Transverse colon (tissue), 4 donors: ENCODE measurements around the gene SHISA7. TPM values are rescaled to one million over a fixed set of nuclear protein-coding genes. Genes with fewer than 3 reads are reported as not detected.

Experiments
- DNase-seq: peaks from one replicate; pipeline ENCODE4 v3.0.0-alpha.2; 2019
- H3K27ac ChIP-seq, 4 donors: fragments of 200-600 bp; sonication (generic); 2 replicates each; pipeline ENCODE4 v1.5.1; 2016 to 2018; ENCODE audit warnings: inconsistent platforms in 4 of 4
- H3K27me3 ChIP-seq: fragments of 200-600 bp; sonication (generic); 2 replicates; pipeline ENCODE4 v1.5.1; 2017; ENCODE audit warnings: inconsistent platforms
- H3K36me3 ChIP-seq, 4 donors: fragments of 200-600 bp; sonication (generic); 2 replicates each; pipeline ENCODE4 v1.5.1; 2017 to 2019; ENCODE audit warnings: inconsistent platforms in 4 of 4
- H3K4me1 ChIP-seq, 4 donors: fragments of 200-600 bp; sonication (generic); 2 replicates each; pipeline ENCODE4 v1.5.1; 2017 to 2020; ENCODE audit warnings: inconsistent platforms in 4 of 4
- H3K4me3 ChIP-seq, 4 donors: fragments of 200-600 bp; sonication (generic); 1 replicate in 1 of 4; 2 replicates in 3 of 4; pipeline versions ENCODE4 v1.5.1 to v1.6.1; 2017 to 2019; ENCODE audit warnings: inconsistent platforms in 4 of 4
- H3K9me3 ChIP-seq, 2 donors: fragments of 200-600 bp; sonication (generic); 2 replicates each; pipeline ENCODE4 v1.5.1; 2017 to 2019; ENCODE audit warnings: inconsistent platforms in 2 of 2
- EP300 ChIP-seq: sonication (generic); formaldehyde crosslinking; IDR thresholded peaks from one replicate; pipeline ENCODE4 v1.6.1; 2017; ENCODE audit warnings: antibody characterized with exemption, low read depth
- POLR2A ChIP-seq: fragments of 450-650 bp; IDR thresholded peaks from one replicate; pipeline ENCODE4 v1.6.1; 2016; ENCODE audit warnings: antibody characterized with exemption, mild to moderate bottlenecking, moderate library complexity
- POLR2AphosphoS5 ChIP-seq, 3 donors: sonication (generic); formaldehyde crosslinking; IDR thresholded peaks; one replicate each; pipeline ENCODE4 v1.6.1; 2016; ENCODE audit warnings: antibody characterized with exemption in 3 of 3
- WGBS, 2 donors: methylation state at CpG; one replicate each; pipeline ENCODE4 v1.1.5; 2018; ENCODE audit warnings: low coverage in 1 of 2; 5-methylcytosine and 5-hydroxymethylcytosine counted together
- in situ Hi-C, 4 donors: fragments of 200-750 bp; cut with MboI; loops; one replicate each; pipeline versions ENCODE4 v1.15.0 to v1.15.1; 2017; ENCODE audit warnings: low sequenced_read_pairs in 3 of 4, low pct_ligation_motif_present in 1 of 4, low pct_unique_long_range_greater_than_20kb in 1 of 4
- intact Hi-C: fragments of 100-400 bp; cut with DNase I; formaldehyde crosslinking; loops from one replicate; pipeline ENCODE4 v1.15.1; 2023; ENCODE audit warnings: low total_unique reads
- total RNA-seq, 4 donors: library from RNA; depleted of rRNA; stranded (reverse); fragments of >200 nt; gene quantifications; one replicate each; pipeline ENCODE4 v1.1.0, GENCODE V29; 2016
- TF ChIP-seq, protein P1 (sequence below), 5 experiments: fragments of 200-600 bp in 3 of 5; fragments of 450-650 bp in 2 of 5; sonication (generic) in 3 of 5; IDR thresholded peaks; 1 replicate in 2 of 5; 2 replicates in 3 of 5; pipeline ENCODE4 v1.5.1; 2016 to 2017; ENCODE audit warnings: antibody characterized with exemption in 5 of 5, inconsistent platforms in 3 of 5, mild to moderate bottlenecking in 2 of 5, moderate library complexity in 1 of 5

SHISA7 gene
- total RNA-seq, 4 donors from 2014 or later = 0.75 TPM; not detected in 3

DNA sequence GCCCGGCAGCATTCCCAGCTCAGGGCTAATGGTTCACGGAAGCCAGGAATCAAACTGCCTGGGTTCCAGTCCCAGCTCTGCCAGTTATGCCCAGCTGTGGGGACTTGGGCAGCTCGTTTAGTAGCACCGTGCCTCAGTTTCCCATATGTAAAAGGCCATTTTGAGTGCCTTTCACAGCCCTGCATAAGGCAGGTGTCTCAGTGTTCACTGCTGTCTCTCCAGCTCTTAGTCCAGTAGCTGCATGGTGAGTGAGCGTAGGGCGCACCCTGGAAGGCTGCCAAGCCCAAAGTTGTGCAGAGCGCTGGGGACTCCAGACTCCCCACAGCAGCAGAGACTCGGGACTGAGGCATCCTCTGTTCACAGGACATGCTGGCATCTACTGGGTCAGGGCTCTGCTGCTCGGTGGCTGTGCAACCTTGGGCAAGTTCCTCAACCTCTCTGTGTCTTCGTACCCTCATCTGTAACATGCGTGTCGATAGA is 51.9 kb downstream of the SHISA7 start:
- no peaks in the 10 kb centered on the region for H3K27me3 ChIP-seq
- no peak for TF ChIP-seq POLR2A
- no peak for TF ChIP-seq EP300
- TF ChIP-seq POLR2AphosphoS5 (IDR thresholded peaks at IDR 0.05) = no peak
- TF ChIP-seq, protein P1, sequence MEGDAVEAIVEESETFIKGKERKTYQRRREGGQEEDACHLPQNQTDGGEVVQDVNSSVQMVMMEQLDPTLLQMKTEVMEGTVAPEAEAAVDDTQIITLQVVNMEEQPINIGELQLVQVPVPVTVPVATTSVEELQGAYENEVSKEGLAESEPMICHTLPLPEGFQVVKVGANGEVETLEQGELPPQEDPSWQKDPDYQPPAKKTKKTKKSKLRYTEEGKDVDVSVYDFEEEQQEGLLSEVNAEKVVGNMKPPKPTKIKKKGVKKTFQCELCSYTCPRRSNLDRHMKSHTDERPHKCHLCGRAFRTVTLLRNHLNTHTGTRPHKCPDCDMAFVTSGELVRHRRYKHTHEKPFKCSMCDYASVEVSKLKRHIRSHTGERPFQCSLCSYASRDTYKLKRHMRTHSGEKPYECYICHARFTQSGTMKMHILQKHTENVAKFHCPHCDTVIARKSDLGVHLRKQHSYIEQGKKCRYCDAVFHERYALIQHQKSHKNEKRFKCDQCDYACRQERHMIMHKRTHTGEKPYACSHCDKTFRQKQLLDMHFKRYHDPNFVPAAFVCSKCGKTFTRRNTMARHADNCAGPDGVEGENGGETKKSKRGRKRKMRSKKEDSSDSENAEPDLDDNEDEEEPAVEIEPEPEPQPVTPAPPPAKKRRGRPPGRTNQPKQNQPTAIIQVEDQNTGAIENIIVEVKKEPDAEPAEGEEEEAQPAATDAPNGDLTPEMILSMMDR (IDR thresholded peaks at IDR 0.05) = no peak
- H3K4me3 ChIP-seq = no peak overlapping the region
- H3K36me3 ChIP-seq = peaks cover 0 to 6% (median 0%) of the 10 kb centered on the region in 4 donors
- intact Hi-C loops (no loop called here), in situ Hi-C loops (loop anchor here in 1 of 4 donors (25.0 kb wide), 1 partner anchor 104 kb away; the partner anchor contains the start of genes BRSK1 and HSPBP1)
- H3K27ac ChIP-seq = no peak overlapping the region
- no peaks in the 10 kb centered on the region for H3K9me3 ChIP-seq
- 60 to 75% methylated on average over 2 to 11 of the region's 12 CpGs for WGBS, 2 donors
- no peak for DNase-seq
- peaks cover 24 to 38% (median 26%) of the 10 kb centered on the region in 4 donors for H3K4me1 ChIP-seq

DNA sequence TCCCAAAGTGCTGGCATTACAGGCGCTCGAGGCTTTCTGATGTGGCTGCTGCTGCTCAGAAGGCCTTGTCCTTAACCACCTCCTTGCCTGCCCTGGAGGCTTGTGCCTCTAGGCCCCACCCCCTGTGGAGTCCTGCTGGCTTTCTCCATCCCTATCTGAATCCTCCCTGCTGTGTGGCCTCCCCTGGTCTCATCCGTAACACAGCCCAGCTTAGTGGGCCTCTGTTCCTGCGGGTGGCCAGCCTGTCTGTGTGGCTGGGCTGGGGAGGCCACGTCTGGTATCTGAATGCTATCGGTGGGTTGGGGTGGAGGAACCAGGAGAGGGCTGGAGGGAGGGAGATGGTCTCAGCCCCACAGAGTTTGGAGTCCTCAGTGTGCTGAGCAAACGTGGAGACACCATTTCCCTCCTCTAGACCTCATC is 52.6 kb downstream of the SHISA7 start:
- Histone ChIP-seq H3K9me3 (no peaks in the 10 kb centered on the region), H3K4me1 (peaks cover 24 to 38% (median 26%) of the 10 kb centered on the region in 4 donors), H3K27me3 (no peaks in the 10 kb centered on the region), H3K36me3 (peaks cover 0 to 6% (median 0%) of the 10 kb centered on the region in 4 donors), H3K27ac (no peak overlapping the region), H3K4me3 (no peak overlapping the region)
- 20 to 81% methylated on average over 1 to 7 of the region's 7 CpGs for WGBS, 2 donors
- TF ChIP-seq, protein P1 (IDR thresholded peaks at IDR 0.05) = no peak
- TF ChIP-seq EP300 (no peak), POLR2A (no peak), POLR2AphosphoS5 (IDR thresholded peaks at IDR 0.05) (no peak)
- intact Hi-C loops = no loop called here
- no peak for DNase-seq
- in situ Hi-C loops = loop anchor here in 1 of 4 donors (25.0 kb wide), 1 partner anchor 103 kb away; the partner anchor contains the start of genes BRSK1 and HSPBP1

DNA sequence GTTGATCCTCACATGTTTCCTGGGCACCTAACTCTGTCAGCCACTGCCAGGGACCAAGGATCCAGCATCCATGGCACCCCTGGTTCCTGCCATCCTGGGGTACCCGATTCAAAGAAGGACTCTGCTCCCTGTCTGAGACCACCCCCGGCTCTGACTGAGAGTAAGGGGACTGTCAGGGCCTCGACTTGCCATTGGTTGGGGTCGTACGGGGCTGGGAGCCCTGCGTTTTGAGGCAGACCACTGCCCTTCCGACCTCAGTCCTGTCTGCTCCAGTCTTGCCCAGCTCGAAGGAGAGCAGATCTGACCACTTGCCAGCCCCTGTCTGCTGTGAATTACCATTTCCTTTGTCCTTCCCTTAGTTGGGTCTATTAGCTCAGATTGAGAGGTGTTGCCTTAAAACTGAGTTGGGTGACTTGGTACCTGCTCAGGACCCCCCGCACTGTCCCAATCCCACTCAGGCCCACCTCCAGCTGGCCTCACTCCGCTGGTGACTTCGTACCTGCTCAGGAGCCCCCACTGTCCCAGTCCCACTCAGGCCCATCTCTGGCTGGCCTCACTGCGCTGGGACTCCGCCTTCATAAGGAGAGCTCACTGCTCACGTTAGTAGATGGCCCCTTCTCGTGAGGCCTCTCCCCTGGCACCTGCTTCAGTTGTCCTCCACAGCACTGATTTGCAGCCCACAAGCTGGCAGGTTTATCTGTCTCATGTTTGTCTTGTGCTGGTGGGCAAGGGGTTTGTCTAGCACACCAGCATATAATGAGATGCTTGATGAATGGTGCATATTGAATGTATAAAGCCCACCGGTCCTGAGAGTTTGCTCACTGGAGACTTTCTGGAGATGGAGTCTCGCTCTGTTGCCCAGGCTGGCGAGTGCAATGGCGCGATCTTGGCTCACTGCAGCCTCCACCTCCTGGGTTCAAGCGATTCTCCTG is 53.4 kb downstream of the SHISA7 start:
- no peaks in the 10 kb centered on the region for H3K27me3 ChIP-seq
- no peaks in the 10 kb centered on the region for H3K9me3 ChIP-seq
- no peak for DNase-seq
- in situ Hi-C loops = loop anchor here in 1 of 4 donors (25.0 kb wide), 1 partner anchor 102 kb away; the partner anchor contains the start of genes BRSK1 and HSPBP1
- H3K36me3 ChIP-seq = peaks cover 0 to 6% (median 0%) of the 10 kb centered on the region in 4 donors
- intact Hi-C loops = loop anchor here (10.0 kb wide), 1 partner anchor 265 kb away; the partner anchor contains the start of gene U2AF2
- WGBS, 2 donors = 85 to 95% methylated on average over 6 to 21 of the region's 21 CpGs
- H3K4me1 ChIP-seq = peaks cover 28 to 44% (median 31%) of the 10 kb centered on the region in 4 donors
- TF ChIP-seq POLR2A (no peak), EP300 (no peak), POLR2AphosphoS5 (IDR thresholded peaks at IDR 0.05) (no peak)
- TF ChIP-seq, protein P1 (IDR thresholded peaks at IDR 0.05) = no peak
- no peak overlapping the region for H3K4me3 ChIP-seq
- no peak overlapping the region for H3K27ac ChIP-seq
